Liver (tissue), 9 donors: Measurements from ENCODE around the gene TRIM65. TPM values are rescaled to one million over a fixed set of nuclear protein-coding genes. Genes with fewer than 3 reads are reported as not detected.

Experiments used
- DNase-seq: peaks from one replicate; pipeline ENCODE4 v3.0.0-alpha.2; 2017; ENCODE audit warnings: low spot score
- H3K27ac ChIP-seq, 2 donors: one replicate each; pipeline ENCODE4 v1.7.0; 2013; ENCODE audit warnings: inconsistent platforms in 2 of 2, low read length in 2 of 2, control low read depth in 1 of 2, low read depth in 1 of 2, mild to moderate bottlenecking in 1 of 2
- H3K27me3 ChIP-seq, 4 donors: one replicate each; pipeline versions ENCODE4 v1.6.1 to v1.7.0; 2013; ENCODE audit warnings: low read length in 3 of 4, inconsistent platforms in 1 of 4, mild to moderate bottlenecking in 1 of 4, moderate library complexity in 1 of 4; ENCODE audit not compliant: control insufficient read depth in 4 of 4, insufficient read depth in 4 of 4
- H3K36me3 ChIP-seq, 4 donors: one replicate each; pipeline versions ENCODE4 v1.6.1 to v1.7.0; 2013; ENCODE audit warnings: low read length in 3 of 4, mild to moderate bottlenecking in 3 of 4, low read depth in 1 of 4, moderate library complexity in 1 of 4; ENCODE audit not compliant: control insufficient read depth in 4 of 4, insufficient read depth in 3 of 4
- H3K4me1 ChIP-seq, 4 donors: one replicate each; pipeline versions ENCODE4 v1.6.1 to v1.7.0; 2013; ENCODE audit warnings: low read length in 3 of 4, mild to moderate bottlenecking in 3 of 4, moderate library complexity in 1 of 4; ENCODE audit not compliant: control insufficient read depth in 4 of 4, insufficient read depth in 4 of 4
- H3K4me3 ChIP-seq, 3 donors: one replicate each; pipeline versions ENCODE4 v1.6.1 to v1.7.0; 2013; ENCODE audit warnings: low read length in 3 of 3, control low read depth in 1 of 3, low read depth in 1 of 3, mild to moderate bottlenecking in 1 of 3
- H3K9ac ChIP-seq, 2 donors: one replicate each; pipeline ENCODE4 v1.7.0; 2013; ENCODE audit warnings: low read length in 2 of 2, mild to moderate bottlenecking in 2 of 2, moderate library complexity in 2 of 2, control low read depth in 1 of 2, low read depth in 1 of 2
- H3K9me3 ChIP-seq, 4 donors: one replicate each; pipeline versions ENCODE4 v1.6.1 to v1.7.0; 2013; ENCODE audit warnings: low read length in 3 of 4; ENCODE audit not compliant: control insufficient read depth in 4 of 4
- ATF3 ChIP-seq: IDR thresholded peaks from 2 replicates; pipeline ENCODE4 v1.6.1; 2016; ENCODE audit warnings: antibody characterized with exemption
- CTCF ChIP-seq: fragments of 150-350 bp; IDR thresholded peaks from 2 replicates; pipeline ENCODE4 v1.5.1; 2017; ENCODE audit warnings: improper control_type of control experiment, low read depth, low read length; ENCODE audit not compliant: missing input control
- FOXA1 ChIP-seq: IDR thresholded peaks from 2 replicates; pipeline ENCODE4 v1.6.1; 2016; ENCODE audit warnings: antibody characterized with exemption
- FOXA2 ChIP-seq: IDR thresholded peaks from 2 replicates; pipeline ENCODE4 v1.6.1; 2016; ENCODE audit warnings: antibody characterized with exemption
- GABPA ChIP-seq, 2 donors: IDR thresholded peaks in 1 of 2; conservative IDR thresholded peaks in 1 of 2; 2 replicates each; pipeline ENCODE4 v1.6.1; 2016; ENCODE audit warnings: antibody characterized with exemption in 2 of 2, mild to moderate bottlenecking in 1 of 2, moderate library complexity in 1 of 2
- HNF4A ChIP-seq, 2 donors: conservative IDR thresholded peaks; 2 replicates each; pipeline ENCODE4 v1.6.1; 2016; ENCODE audit warnings: antibody characterized with exemption in 2 of 2, mild to moderate bottlenecking in 2 of 2
- HNF4G ChIP-seq: IDR thresholded peaks from 2 replicates; pipeline ENCODE4 v1.6.1; 2016; ENCODE audit warnings: antibody characterized with exemption
- JUND ChIP-seq, 2 donors: IDR thresholded peaks; 2 replicates each; pipeline ENCODE4 v1.6.1; 2016; ENCODE audit warnings: antibody characterized with exemption in 2 of 2
- MAX ChIP-seq: IDR thresholded peaks from 2 replicates; pipeline ENCODE4 v1.6.1; 2016; ENCODE audit warnings: antibody characterized with exemption
- NR2F2 ChIP-seq: IDR thresholded peaks from 2 replicates; pipeline ENCODE4 v1.6.1; 2016; ENCODE audit warnings: antibody characterized with exemption
- RAD21 ChIP-seq, 2 donors: IDR thresholded peaks; 2 replicates each; pipeline ENCODE4 v1.6.1; 2016; ENCODE audit warnings: antibody characterized with exemption in 2 of 2, mild to moderate bottlenecking in 2 of 2
- RXRA ChIP-seq, 2 donors: IDR thresholded peaks; 2 replicates each; pipeline ENCODE4 v1.6.1; 2017 to 2018; ENCODE audit warnings: antibody characterized with exemption in 2 of 2, mild to moderate bottlenecking in 1 of 2
- SP1 ChIP-seq: IDR thresholded peaks from 2 replicates; pipeline ENCODE4 v1.6.1; 2018; ENCODE audit warnings: antibody characterized with exemption, mild to moderate bottlenecking
- TAF1 ChIP-seq: conservative IDR thresholded peaks from 2 replicates; pipeline ENCODE4 v1.6.1; 2016; ENCODE audit warnings: antibody characterized with exemption, mild to moderate bottlenecking
- YY1 ChIP-seq: IDR thresholded peaks from 2 replicates; pipeline ENCODE4 v1.6.1; 2016; ENCODE audit warnings: antibody characterized with exemption, mild to moderate bottlenecking
- WGBS: extraction: QIAGEN DNeasy Blood & Tissue Kit; methylation state at CpG from one replicate; pipeline ENCODE4 v1.1.7; 2013; 5-methylcytosine and 5-hydroxymethylcytosine counted together
- polyA plus RNA-seq, 2 donors: library from polyadenylated mRNA; stranded (reverse) in 1 of 2; unstranded in 1 of 2; fragments of 200-250 nt in 1 of 2; fragments of >200 nt in 1 of 2; fragmentation: Nextera tagmentation in 1 of 2; extraction: Ambion mirVana in 1 of 2; gene quantifications; one replicate each; pipeline versions ENCODE4 v1.2.1 to v1.2.3, GENCODE V29; 2013 to 2015
- total RNA-seq, 2 donors: library from RNA; depleted of rRNA; stranded (reverse); fragments of >200 nt; gene quantifications; one replicate each; pipeline ENCODE4 v1.2.3, GENCODE V29; 2014
- TF ChIP-seq, protein P1 (sequence below): IDR thresholded peaks from 2 replicates; pipeline ENCODE4 v1.6.1; 2016; ENCODE audit warnings: antibody characterized with exemption
- TF ChIP-seq, protein P2 (sequence below): IDR thresholded peaks from 2 replicates; pipeline ENCODE4 v1.6.1; 2016; ENCODE audit warnings: antibody characterized with exemption, mild to moderate bottlenecking
- donor health status: healthy.
- donor health status: healthy.
- donor health status: healthy.
- donor health status: healthy.
- donor health status: healthy.

Gene TRIM65
- total and polyA plus RNA-seq, 4 donors, result 1.5 to 8.6 (median 6.5) TPM

- Histone ChIP-seq H3K9ac (no peak overlapping the region), H3K36me3 (peaks cover 2 to 20% (median 7%) of the 10 kb centered on the region in 4 donors), H3K27me3 (no peaks in the 10 kb centered on the region), H3K9me3 (no peaks in the 10 kb centered on the region), H3K27ac (no peak overlapping the region), H3K4me1 (peaks cover 0 to 13% (median 4%) of the 10 kb centered on the region in 4 donors), H3K4me3 (no peak overlapping the region)
- no peak for DNase-seq
- no peak for TF ChIP-seq NR2F2
- TF ChIP-seq SP1, result no peak
- TF ChIP-seq CTCF, result no peak
- TF ChIP-seq RXRA (IDR thresholded peaks at IDR 0.05), result no peak
- no peak for TF ChIP-seq ATF3
- no peak for TF ChIP-seq RAD21 (IDR thresholded peaks at IDR 0.05)
- no peak for TF ChIP-seq GABPA (IDR thresholded peaks at IDR 0.05 in 1 of 2, conservative IDR thresholded peaks at IDR 0.05 in 1 of 2)
- no peak for TF ChIP-seq YY1
- TF ChIP-seq, protein P1, sequence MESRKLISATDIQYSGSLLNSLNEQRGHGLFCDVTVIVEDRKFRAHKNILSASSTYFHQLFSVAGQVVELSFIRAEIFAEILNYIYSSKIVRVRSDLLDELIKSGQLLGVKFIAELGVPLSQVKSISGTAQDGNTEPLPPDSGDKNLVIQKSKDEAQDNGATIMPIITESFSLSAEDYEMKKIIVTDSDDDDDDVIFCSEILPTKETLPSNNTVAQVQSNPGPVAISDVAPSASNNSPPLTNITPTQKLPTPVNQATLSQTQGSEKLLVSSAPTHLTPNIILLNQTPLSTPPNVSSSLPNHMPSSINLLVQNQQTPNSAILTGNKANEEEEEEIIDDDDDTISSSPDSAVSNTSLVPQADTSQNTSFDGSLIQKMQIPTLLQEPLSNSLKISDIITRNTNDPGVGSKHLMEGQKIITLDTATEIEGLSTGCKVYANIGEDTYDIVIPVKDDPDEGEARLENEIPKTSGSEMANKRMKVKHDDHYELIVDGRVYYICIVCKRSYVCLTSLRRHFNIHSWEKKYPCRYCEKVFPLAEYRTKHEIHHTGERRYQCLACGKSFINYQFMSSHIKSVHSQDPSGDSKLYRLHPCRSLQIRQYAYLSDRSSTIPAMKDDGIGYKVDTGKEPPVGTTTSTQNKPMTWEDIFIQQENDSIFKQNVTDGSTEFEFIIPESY, result no peak
- TF ChIP-seq TAF1, result no peak
- TF ChIP-seq HNF4G, result no peak
- TF ChIP-seq FOXA2, result no peak
- no peak for TF ChIP-seq HNF4A (conservative IDR thresholded peaks at IDR 0.05)
- TF ChIP-seq JUND (IDR thresholded peaks at IDR 0.05), result no peak
- TF ChIP-seq, protein P2, sequence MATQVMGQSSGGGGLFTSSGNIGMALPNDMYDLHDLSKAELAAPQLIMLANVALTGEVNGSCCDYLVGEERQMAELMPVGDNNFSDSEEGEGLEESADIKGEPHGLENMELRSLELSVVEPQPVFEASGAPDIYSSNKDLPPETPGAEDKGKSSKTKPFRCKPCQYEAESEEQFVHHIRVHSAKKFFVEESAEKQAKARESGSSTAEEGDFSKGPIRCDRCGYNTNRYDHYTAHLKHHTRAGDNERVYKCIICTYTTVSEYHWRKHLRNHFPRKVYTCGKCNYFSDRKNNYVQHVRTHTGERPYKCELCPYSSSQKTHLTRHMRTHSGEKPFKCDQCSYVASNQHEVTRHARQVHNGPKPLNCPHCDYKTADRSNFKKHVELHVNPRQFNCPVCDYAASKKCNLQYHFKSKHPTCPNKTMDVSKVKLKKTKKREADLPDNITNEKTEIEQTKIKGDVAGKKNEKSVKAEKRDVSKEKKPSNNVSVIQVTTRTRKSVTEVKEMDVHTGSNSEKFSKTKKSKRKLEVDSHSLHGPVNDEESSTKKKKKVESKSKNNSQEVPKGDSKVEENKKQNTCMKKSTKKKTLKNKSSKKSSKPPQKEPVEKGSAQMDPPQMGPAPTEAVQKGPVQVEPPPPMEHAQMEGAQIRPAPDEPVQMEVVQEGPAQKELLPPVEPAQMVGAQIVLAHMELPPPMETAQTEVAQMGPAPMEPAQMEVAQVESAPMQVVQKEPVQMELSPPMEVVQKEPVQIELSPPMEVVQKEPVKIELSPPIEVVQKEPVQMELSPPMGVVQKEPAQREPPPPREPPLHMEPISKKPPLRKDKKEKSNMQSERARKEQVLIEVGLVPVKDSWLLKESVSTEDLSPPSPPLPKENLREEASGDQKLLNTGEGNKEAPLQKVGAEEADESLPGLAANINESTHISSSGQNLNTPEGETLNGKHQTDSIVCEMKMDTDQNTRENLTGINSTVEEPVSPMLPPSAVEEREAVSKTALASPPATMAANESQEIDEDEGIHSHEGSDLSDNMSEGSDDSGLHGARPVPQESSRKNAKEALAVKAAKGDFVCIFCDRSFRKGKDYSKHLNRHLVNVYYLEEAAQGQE, result no peak
- TF ChIP-seq FOXA1, result no peak
- TF ChIP-seq MAX, result no peak
- WGBS, result 83% methylated on average over 7 of the region's 7 CpGs
Measured at GRCh38 chr17:75840799-75841164, 56.0 kb downstream of the TRIM65 start.
